Fibroblast of lung (primary cell): ENCODE results near the gene TSPAN1. TPM values are rescaled to one million over a fixed set of nuclear protein-coding genes. Genes with fewer than 3 reads are reported as not detected.

Source experiments
- DNase-seq, 2 donors: peaks; one replicate each; pipeline versions ENCODE4 v3.0.0 to v3.0.0-alpha.2; 2010; ENCODE audit warnings: low read depth in 2 of 2
- H2AFZ ChIP-seq: 2 replicates; pipeline ENCODE4 v1.5.1; 2012; ENCODE audit warnings: low read length, control low read depth, inconsistent platforms
- H3K27ac ChIP-seq: 2 replicates; pipeline ENCODE4 v1.5.1; 2011; ENCODE audit warnings: low read length, control low read depth; ENCODE audit not compliant: insufficient read depth
- H3K27me3 ChIP-seq: 2 replicates; pipeline ENCODE4 v1.5.1; 2011; ENCODE audit warnings: mild to moderate bottlenecking, low read length; ENCODE audit not compliant: control insufficient read depth, insufficient read depth
- H3K36me3 ChIP-seq: 2 replicates; pipeline ENCODE4 v1.5.1; 2011; ENCODE audit warnings: low read length; ENCODE audit not compliant: control insufficient read depth, insufficient read depth
- H3K4me1 ChIP-seq: 2 replicates; pipeline ENCODE4 v1.5.1; 2011; ENCODE audit warnings: low read length; ENCODE audit not compliant: control insufficient read depth, insufficient read depth; ENCODE audit errors: extremely low read depth
- H3K4me2 ChIP-seq: 2 replicates; pipeline ENCODE4 v1.5.1; 2011; ENCODE audit warnings: low read length, control low read depth; ENCODE audit not compliant: insufficient read depth; ENCODE audit errors: extremely low read depth
- H3K4me3 ChIP-seq, 4 experiments: fragments of 200-600 bp in 1 of 4; sonication (generic) in 1 of 4; replicated peaks in 1 of 4; 2 replicates each; pipeline ENCODE4 v1.5.1; 2011 to 2016; ENCODE audit warnings: low read length in 4 of 4, low read depth in 3 of 4, mild to moderate bottlenecking in 3 of 4, control low read depth in 2 of 4, inconsistent platforms in 1 of 4, mixed read lengths in 1 of 4; ENCODE audit not compliant: insufficient read depth in 1 of 4; ENCODE audit errors: control extremely low read depth in 1 of 4
- H3K79me2 ChIP-seq: 2 replicates; pipeline ENCODE4 v1.5.1; 2012; ENCODE audit warnings: mild to moderate bottlenecking, low read length, inconsistent platforms; ENCODE audit not compliant: control insufficient read depth, insufficient read depth
- H3K9ac ChIP-seq: 2 replicates; pipeline ENCODE4 v1.5.1; 2011; ENCODE audit warnings: mild to moderate bottlenecking, low read length, control low read depth; ENCODE audit not compliant: insufficient read depth
- H3K9me3 ChIP-seq: 2 replicates; pipeline ENCODE4 v1.5.1; 2012; ENCODE audit warnings: low read depth, low read length; ENCODE audit not compliant: control insufficient read depth, insufficient read depth
- H4K20me1 ChIP-seq: 2 replicates; pipeline ENCODE4 v1.5.1; 2011; ENCODE audit warnings: low read length; ENCODE audit not compliant: control insufficient read depth, insufficient read depth; ENCODE audit errors: extremely low read depth
- EZH2 ChIP-seq: IDR thresholded peaks from 2 replicates; pipeline ENCODE4 v1.5.1; 2012; ENCODE audit warnings: low read length, control low read depth, mild to moderate bottlenecking; ENCODE audit errors: missing control alignments
- polyA plus RNA-seq, 2 donors: library from polyadenylated mRNA; depleted of rRNA in 1 of 2; stranded (reverse) in 1 of 2; unstranded in 1 of 2; fragments of >200 nt; gene quantifications; 2 replicates each; pipeline ENCODE4 v1.2.1, GENCODE V29; 2011 to 2012; ENCODE audit warnings: missing spikeins in 1 of 2
- total RNA-seq: library from RNA; depleted of rRNA; stranded (reverse); fragments of >200 nt; gene quantifications from 2 replicates; pipeline ENCODE4 v1.2.1, GENCODE V29; 2014
- TF ChIP-seq, protein P1 (sequence below), 2 donors: IDR thresholded peaks in 1 of 2; conservative IDR thresholded peaks in 1 of 2; 1 replicate in 1 of 2; 2 replicates in 1 of 2; pipeline ENCODE4 v1.5.1; 2011 to 2012; ENCODE audit warnings: low read length in 2 of 2, control low read depth in 1 of 2, inconsistent platforms in 1 of 2, low read depth in 1 of 2, mild to moderate bottlenecking in 1 of 2

The TSPAN1 gene
- total and polyA plus RNA-seq, 2 donors (not counting 1 experiment from before 2014, with no cell fraction given), result 0.17 to 0.94 TPM

DNA sequence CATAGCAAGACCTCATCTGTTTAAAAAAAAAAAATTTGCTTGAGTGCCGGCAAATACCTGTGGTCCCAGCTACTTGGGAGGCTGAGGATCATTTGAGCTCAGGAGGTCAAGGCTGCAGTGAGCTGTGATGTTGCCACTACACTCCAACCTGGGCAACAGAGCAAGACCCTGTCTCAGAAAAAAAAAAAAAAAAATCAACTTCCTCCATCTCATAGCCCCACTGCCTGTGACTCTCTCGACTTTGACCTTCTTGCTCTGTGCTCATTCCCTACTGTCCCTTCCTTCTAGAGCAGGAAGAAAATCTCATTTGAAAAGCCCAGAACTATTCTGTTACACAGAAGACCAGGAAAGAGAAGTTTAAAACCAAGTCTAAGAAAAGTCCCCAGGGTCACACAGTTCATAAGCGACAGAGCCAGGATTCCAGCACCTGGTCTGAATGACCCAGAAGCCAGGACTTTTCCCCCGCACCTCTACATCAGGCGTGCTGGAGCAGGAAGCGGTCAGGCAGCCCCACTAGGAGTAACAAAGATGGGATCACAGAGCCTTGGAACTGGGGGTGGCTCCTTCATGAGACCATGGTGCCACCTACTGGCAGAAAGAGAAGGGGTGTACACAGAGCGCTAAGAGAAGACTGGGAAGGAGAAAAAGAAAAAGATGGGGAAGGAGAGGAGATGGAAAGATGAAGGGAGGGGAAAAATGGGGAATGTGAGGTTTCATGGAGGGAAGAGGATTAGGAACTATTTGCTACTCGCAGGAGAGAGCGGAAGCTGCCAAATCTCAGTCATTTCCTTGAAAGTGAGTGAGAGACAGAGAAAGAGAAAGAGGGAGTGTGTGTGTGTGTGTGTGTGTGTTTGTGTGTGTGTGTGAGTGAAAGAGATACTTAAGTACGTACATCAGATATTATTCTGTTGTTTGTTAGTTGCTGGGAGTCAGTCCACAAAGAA is 4.5 kb downstream of the TSPAN1 start:
- DNase-seq, result peak; percentile 77 to 88
- TF ChIP-seq EZH2, result no peak
- TF ChIP-seq, protein P1, sequence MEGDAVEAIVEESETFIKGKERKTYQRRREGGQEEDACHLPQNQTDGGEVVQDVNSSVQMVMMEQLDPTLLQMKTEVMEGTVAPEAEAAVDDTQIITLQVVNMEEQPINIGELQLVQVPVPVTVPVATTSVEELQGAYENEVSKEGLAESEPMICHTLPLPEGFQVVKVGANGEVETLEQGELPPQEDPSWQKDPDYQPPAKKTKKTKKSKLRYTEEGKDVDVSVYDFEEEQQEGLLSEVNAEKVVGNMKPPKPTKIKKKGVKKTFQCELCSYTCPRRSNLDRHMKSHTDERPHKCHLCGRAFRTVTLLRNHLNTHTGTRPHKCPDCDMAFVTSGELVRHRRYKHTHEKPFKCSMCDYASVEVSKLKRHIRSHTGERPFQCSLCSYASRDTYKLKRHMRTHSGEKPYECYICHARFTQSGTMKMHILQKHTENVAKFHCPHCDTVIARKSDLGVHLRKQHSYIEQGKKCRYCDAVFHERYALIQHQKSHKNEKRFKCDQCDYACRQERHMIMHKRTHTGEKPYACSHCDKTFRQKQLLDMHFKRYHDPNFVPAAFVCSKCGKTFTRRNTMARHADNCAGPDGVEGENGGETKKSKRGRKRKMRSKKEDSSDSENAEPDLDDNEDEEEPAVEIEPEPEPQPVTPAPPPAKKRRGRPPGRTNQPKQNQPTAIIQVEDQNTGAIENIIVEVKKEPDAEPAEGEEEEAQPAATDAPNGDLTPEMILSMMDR (conservative IDR thresholded peaks at IDR 0.05 in 1 of 2, IDR thresholded peaks at IDR 0.05 in 1 of 2; ENCODE audit: low read depth in 1 of 2, low read length in 2 of 2), result peak; percentile 87 to 97

DNA sequence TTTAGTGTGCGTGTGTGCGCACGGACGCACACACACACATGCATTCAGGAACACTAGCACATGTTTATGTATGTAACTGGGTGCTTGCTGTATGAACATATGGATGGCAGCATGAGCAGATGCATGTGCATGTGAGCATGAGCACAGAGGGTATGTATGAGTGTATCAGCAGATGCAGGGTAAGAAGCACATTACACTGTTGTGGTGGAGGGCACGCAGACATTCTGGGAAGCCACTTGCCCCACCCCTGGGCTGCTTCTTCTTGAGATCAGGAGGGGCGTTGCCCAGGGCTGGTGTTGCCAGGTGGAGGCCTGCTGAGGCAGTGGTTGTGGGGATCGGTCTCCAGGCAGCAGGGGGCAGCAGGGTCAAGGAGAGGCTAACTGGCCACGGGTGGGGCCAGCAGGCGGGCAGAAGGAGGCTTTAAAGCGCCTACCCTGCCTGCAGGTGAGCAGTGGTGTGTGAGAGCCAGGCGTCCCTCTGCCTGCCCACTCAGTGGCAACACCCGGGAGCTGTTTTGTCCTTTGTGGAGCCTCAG is 5.3 kb downstream of the TSPAN1 start:
- DNase-seq, result no peak
- Histone ChIP-seq H4K20me1 (no peaks in the 10 kb centered on the region), H3K4me2 (no peak overlapping the region)

More for the DNA sequence above, 4.5 kb downstream of the TSPAN1 start:
- Histone ChIP-seq H3K9ac (no peak overlapping the region), H3K27ac (no peak overlapping the region), H4K20me1 (no peaks in the 10 kb centered on the region), H3K4me3 (no peak overlapping the region), H3K36me3 (no peaks in the 10 kb centered on the region), H3K27me3 (no peaks in the 10 kb centered on the region), H2AFZ (peak overlapping the region; percentile 18), H3K4me2 (no peak overlapping the region), H3K79me2 (no peaks in the 10 kb centered on the region), H3K4me1 (peaks cover 11% of the 10 kb centered on the region), H3K9me3 (no peaks in the 10 kb centered on the region)

More for the DNA sequence above, 5.3 kb downstream of the TSPAN1 start:
- Histone ChIP-seq H3K36me3 (no peaks in the 10 kb centered on the region), H3K27me3 (no peaks in the 10 kb centered on the region), H3K9ac (no peak overlapping the region), H3K79me2 (no peaks in the 10 kb centered on the region), H3K4me3 (no peak overlapping the region), H3K4me1 (peaks cover 11% of the 10 kb centered on the region), H3K27ac (no peak overlapping the region), H2AFZ (no peak overlapping the region), H3K9me3 (no peaks in the 10 kb centered on the region)
- no peak for TF ChIP-seq EZH2
- TF ChIP-seq, protein P1 (conservative IDR thresholded peaks at IDR 0.05 in 1 of 2, IDR thresholded peaks at IDR 0.05 in 1 of 2; ENCODE audit: low read depth in 1 of 2, low read length in 2 of 2), result peak in 1 of 2 donors; percentile 4
